ENCODE data around the gene ITGA6.

ITGA6 gene

DNA sequence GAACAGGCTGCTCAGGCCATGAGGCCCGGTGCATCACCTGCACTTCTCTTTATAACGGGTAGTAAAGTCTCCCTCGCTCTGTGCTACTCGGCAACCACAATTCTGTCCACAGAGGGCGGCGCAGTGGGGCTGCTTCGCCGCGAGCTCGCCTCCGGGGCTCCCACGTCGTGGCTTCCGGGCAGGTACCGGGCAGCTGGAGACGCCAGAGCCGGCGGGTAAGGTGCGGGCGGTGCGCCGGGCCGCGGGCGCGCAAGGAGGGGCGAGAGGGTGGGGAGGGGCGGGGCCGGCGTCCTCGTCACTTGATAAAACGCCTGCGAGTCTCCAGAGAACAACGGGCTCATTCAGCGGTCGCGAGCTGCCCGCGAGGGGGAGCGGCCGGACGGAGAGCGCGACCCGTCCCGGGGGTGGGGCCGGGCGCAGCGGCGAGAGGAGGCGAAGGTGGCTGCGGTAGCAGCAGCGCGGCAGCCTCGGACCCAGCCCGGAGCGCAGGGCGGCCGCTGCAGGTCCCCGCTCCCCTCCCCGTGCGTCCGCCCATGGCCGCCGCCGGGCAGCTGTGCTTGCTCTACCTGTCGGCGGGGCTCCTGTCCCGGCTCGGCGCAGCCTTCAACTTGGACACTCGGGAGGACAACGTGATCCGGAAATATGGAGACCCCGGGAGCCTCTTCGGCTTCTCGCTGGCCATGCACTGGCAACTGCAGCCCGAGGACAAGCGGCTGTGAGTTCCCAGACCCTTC is at the start of gene ITGA6:
ITGA6 (plus strand) TSS at position 331 of the 734 bp plus-strand sequence.
- no peak for DNase-seq

DNA sequence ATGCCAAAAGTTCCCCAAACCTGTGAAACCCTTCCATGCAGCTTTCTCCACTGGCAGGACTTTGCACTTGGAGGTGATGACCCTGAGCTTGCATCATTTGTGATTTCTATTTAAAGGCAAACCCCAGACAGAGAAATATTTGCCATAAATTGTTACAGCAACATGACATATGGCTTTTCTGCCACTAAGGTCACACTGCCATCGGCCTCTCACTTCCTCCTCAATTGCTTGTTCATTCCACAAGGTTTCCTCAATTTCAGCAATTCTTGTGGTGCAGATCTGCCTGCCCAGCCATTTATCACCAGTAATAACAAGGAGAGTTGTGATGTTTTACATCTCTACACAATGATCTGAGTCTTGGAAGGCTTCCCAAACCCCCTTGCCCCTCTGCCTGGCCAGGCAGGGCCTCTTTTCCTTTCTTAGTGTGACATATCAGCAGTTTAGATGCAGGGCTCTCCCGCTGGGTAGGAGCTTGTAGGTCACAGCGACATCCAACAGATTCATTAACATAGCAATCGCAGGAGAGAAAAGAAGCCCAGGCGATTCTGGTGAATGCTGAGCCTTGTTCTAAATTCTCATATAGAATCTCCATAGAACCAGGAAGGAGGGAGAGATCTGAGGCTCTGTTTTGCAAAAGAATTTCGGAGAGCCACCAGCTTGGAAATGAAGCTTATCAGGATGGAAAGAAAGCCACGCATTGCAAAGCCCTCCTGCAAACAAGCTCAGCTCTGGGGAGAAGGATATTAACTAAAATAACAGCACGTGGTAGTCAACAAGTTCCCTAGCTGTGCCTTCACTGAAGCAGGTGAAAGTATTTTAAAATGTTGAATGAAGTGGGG is 46.7 kb upstream of the ITGA6 start:
- DNase-seq = no peak

DNA sequence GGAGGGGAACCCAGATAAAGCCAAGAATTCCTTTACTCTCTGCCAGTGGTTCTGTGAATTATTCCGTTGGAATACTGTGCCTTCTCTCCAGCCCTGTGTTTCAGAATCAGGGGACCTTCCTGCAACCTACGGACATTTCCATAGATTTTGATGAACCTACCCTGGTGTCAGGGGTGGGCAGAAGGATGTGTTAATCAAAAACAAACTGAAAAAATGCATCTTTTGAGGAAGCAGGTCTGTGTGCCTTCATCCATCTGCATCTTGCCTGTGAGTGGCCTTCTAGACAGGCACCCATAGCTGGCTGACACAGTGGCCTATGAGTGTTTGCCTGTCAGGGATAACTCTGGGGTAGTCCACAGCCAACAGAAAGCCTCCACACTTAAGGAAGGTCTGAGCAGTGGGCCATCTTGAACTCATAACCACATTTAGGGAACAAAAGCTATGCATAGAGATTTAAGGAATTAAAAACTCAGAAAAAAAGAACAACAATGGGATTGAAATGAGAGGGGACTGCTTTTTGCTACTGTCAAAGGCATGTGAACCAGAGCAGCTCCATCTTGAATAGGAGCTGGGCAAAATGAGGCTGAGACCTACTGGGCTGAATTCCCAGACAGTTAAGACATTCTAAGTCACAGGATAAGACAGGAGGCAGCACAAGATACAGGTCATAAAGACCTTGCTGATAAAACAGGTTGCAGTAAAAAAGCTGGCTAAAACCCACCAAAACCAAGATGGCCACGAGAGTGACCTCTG is 45.9 kb upstream of the ITGA6 start:
- DNase-seq = no peak

DNA sequence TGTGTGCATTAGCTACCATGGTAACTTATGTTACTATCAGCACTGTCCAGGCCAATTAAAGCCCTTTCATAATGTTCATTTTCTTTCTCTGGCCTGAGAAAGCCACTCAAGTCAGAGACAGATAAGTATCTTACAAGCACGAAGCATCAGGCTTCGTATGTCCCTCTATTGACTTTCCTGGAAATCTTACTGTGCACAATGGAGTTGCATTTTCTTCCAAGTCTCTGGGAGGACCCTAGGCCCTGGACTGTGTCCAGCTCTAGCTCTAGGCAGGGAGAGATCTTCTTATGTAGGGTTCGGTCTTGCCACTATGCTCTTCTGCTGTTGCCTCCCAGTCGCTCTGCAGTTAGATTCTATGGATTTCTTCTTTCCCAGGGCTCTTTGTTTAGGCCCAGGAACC is 40.0 kb upstream of the ITGA6 start:
- no peak for DNase-seq

DNA sequence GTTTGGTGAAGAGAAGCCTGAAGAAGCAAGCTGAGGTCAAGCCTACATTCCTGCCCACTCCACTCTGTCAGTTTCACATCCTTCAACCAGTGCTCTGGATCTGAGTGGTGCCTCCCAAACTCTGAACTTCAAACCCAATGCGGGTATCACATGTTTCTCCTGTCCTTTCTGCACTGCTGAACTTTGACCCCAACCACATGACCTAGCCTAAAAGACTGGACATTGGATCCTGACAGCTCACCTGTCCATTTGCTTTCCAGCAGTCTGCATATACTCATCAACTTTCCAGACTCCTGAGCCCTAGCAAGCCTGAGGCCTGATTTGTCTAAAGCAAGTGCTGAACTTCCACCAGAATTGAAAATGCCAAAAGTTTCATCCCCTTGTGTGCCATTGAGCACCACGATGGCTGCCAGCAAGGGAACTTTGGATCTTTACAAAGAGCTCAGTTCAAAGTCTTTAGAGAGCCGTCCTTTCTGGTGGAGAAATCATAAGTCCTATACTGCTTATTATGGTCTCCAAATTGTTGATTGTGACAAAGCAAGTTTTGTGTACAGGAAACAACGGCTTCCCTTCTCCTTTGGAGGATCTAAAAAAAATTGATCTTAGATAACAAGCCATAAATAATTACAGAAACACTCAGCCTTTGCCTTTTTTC is 37.6 kb upstream of the ITGA6 start:
- DNase-seq = no peak

DNA sequence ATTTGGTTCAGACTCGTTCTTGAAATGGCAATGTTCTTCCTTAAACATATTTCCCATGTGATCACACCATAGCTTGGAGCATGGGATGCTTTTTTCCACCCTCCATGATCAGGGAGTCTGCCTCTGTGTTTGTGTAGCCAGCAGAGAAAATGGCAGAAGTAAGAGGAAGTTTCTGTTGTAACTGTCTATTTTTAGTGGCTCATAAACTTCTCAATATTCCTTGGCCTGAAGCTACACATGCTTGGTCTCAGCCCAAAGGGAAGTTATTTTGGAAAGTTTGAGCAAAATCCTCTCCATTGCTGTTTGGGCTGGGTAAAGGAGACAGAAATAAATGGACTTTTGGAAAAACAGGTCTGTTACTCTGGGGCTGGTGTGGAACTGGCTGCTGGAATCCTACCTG is 33.4 kb upstream of the ITGA6 start:
- DNase-seq = no peak

DNA sequence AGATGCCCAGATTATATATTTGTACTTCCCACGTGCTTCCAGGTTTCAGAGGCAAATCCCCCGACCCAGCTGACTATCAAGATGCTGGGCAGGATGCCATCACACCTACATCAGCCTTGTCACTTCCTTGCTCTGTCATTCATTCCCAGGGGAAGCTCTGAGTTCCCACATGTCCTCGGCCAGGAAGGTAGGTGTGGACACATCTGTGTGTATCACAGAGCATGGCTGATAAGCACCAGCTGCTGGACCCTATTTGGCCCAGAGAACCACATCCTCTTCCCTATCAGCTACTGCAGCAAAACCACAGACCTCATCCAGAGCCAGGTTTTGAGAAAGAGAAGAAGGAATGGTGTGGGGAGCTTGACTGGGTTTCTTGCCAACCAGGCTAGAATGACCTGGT is 31.9 kb upstream of the ITGA6 start:
- DNase-seq = no peak

DNA sequence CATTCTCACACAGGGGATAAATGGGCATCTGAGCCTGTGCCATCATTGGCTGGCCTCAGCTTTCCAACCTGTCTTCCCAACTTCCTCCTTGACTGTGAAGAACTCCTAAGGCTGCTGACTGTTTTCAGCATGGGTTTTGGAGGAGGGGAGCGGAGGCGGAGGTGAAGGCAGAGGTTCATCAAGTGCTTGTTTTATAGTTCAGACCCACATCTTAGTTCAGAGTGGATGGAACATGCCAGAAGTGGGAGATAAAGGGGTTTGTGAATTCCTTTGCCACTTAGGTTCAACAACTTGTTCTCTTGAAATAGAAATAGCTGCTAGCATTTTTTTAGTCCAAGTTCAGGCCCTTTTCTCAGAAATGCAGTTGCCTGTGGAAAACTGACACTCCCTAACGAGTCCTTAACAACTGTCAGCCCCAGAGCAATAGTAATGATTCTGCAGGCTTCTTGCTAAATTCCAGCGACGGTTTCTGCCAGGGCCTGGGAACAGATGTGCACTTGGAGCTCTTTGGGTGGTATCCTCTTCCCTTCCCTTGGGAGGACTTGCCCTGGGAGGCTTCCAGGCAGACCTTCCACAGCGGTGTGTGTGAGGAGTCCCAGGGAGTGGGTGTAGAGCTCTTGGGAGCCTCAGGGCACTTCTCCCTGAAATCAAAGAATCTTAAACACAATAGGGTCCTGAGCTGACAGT is 30.1 kb upstream of the ITGA6 start:
- no peak for DNase-seq

DNA sequence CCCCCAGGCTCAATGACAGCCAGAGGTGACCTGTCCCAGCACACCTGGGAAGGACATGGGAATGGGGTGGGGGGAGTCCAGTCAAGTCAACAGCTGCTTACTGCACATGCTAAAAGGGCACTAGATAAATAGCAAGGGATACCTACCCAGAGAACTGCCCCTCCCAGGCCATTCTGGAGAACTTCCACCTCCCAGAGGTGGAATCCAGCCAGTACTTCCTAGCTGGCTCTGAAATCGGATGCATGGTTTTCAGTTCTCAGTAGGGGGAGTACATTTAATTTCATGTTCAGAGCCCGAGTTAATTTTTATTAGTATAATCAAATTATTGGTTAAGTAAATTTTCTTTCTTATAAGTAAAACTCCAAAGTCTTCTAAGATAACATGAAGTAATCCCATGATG is 28.9 kb upstream of the ITGA6 start:
- no peak for DNase-seq

DNA sequence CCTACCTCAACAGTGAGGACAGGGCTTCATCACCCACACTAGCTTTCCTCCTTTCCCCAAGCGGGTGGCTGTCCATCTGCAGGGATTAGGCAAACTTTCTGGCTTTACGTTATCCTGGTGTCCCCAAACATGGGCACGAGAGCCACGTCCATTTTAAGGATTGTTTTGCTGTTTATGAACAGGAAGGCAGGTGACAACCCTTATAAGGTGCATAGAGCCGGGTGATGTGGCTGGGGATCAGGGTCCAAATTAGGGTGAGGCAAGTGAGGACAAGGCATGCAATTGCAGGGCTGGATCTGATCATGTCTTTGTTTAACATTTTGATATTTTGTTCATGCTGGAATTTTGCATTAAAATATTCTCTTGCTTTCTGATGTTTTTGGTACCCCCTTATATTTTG is 27.6 kb upstream of the ITGA6 start:
- DNase-seq = no peak

DNA sequence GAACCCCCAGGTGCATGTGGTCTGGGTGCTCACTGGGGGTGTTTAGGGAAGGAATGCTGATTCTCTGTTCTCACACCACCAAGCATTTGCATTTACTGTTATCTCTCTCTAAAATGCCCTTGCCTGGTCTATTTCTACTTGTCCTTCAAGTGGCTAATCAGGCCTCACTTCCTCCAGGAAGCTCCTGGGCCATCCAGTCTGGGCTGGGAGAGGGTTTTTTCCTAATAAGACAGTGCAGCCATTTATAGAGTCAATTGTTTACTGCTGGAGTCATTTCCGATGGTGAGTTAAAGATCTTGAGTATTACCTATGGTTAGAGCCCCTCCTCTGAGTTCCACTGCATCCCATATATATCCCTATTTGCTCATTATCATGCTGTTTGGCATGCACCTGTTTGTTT is 25.2 kb upstream of the ITGA6 start:
- no peak for DNase-seq

DNA sequence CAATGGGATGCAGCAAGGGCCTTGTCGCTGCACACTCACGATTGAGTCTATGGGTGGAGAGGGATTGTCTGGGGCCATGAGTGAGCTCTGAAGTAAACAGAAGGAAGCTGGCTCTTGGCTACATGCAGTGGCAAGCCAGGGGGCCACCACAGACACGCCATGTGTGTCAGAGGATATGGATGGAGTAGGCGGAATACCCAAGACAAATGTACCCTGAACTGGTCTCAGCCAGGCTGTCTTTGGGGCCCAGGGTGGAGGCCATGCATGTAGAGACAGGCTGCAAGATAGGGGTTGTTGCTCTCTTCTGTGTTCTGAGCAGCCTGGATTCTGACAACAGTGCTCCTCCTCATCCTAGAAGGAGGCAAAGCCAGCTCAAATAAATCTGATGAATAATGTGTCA is 24.0 kb upstream of the ITGA6 start:
- no peak for DNase-seq

DNA sequence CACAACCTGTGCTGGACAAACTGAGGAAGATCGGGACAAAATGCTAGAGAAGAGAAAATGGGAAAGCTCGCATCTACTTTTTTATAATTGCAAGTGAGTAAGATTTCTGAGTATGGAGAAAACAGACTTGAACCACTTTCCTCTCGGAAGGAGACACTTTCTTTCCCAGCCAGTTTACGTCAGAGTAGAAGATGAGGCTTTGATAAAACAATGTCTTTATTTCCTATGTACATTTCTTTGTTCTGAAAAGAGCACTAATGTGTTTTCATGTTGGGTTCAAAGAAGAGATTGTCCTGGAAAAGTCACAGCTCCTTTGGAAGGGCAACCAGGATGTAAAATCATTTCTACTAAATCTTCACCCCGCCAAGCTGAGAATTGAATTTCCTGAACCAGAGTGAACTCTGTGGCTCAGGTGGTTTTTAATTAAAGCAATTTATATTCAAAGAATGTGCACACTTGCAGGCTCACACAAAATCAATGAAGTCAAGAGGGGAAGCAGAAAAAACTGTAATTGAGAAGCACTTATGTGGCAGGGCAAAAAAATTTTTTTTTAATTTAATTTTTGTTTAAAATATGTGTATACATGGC is 23.4 kb upstream of the ITGA6 start:
- DNase-seq = no peak

DNA sequence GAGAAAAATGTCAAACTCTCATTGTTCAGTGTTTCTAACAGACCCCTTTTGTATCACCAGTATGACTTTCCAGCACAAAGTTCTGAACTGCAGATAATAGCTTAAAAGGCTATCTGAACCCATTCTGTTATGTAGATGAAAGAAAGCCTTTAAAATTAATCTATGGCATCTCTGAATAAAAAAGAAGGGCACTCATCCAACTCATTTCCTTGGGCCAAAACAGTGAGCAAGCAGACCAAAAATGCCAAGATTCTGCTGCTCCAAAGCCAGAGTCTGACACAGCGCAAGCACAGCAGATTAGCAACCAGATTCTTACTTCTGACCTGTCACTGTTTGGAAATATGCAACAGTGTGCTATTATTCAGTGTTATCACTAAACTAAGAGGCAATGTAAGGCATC is 22.6 kb upstream of the ITGA6 start:
- no peak for DNase-seq

DNA sequence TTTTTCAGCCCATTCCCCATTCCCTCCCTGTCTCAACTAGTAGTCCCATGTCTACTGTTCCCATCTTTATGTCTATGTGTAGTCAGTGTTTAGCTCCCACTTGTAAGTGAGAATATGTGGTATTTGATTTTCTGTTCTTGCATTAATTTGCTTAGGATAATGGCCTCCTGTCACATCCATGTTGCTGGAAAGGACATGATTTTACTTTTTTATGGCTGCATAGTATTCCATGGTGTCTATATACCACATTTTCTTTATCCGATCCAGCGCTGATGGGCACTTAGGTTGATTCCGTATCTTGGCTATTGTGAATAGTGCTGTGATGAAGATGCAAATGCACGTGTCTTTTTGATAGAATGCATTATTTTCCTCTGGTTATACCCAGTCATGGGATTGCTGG is 21.7 kb upstream of the ITGA6 start:
- DNase-seq = no peak

DNA sequence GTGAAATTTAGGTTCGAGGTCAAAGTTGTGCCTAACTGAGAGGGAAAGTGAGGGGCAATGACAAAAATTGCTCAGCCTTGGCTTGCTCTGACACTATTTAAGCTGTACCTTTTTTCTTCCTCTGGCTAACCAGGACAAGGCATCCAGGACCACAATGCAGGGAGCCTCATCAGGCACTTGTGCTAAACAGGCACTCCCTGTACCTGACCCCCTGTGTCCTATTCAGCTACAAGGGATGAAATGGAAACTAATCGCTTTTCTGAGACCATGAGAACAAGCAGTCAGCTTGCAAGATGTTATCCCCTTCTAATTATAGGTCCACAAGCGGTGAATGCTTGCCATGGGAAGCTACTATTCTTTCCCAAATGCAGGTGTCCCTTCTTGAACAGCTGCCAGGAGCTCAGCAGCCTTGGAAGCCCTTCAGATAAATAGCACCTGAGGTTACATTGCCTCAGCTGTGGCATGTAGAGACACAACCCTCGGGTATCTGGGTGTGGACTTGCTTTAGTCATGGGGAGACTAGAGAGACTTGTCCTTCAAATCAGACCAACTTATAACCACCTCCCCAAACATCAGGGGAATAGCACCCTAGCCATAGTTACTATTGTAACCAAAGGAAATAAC is 19.1 kb upstream of the ITGA6 start:
- peak; percentile 27 for DNase-seq

DNA sequence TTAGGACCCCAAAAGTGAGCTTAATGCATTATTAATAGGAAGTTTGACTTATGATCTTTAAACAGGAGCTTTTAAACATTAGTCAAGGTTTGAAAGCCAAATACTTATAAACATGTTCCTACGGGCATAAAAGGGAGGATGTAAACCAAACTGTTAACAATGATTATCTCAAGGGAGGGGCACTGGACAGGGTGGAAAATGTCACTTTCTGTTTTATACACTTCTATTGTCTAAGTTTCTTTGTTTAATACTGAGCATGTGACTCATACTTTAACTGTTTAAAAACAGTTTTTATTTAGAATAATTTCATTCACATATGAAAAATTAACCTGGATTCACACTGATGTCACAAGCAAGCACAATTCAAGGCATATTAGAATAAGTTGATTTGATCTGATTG is 18.3 kb upstream of the ITGA6 start:
- no peak for DNase-seq

DNA sequence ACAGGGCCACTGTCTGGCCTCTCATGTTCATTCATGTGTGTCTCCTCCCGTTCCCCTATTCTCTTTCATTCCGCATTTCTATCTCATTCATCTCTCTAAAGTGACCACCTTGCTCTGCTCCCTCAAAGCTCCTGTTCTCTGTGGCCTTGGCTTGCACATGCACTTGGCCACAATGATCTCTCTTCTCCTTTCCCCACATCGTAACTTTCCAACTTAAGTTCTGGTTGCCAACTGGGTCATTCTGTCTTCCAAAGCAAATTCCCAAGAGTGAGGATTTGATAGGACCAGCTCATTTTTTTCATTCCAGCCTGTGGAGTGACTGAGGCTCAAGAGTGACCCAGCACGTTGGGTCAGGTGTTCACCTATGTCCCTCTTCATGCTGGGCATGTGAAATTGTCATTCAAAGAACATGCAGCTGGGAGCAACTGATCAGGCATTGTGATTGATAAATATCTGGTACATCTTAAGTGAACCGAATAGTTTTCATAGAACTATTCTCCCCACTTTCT is 14.3 kb upstream of the ITGA6 start:
- DNase-seq = no peak

DNA sequence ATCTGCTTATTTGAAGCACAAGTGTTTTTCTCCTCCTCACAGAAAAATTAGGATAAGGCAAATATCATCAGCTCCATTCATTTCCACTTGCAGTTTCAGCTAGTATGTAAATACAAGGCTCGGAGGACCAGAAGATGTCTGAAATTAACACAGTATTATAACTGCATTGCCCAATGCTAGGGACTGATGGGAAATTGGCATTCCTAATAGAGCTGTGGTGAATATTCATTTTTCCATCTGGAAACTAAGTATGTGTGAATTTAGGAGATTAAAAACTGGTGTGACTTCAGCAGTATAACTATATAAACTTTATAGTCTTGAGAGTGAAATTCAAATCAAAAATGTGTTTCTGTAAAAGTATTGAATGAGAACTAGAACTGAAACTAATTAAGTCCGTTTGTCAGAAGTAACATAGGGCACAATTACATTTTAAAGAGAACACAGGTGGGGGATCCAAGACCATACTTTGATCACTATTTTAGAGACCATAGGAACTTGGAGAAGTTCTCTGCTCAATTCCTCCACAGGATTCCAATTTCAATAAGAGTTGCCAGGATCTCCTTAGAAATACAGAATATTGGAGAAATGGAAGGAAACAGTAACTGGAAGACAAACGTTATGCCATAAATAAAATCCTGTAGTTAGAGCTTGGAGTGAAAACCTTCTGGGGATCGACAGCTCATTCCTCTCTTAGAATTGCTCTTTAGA is 12.1 kb upstream of the ITGA6 start:
- DNase-seq = no peak

DNA sequence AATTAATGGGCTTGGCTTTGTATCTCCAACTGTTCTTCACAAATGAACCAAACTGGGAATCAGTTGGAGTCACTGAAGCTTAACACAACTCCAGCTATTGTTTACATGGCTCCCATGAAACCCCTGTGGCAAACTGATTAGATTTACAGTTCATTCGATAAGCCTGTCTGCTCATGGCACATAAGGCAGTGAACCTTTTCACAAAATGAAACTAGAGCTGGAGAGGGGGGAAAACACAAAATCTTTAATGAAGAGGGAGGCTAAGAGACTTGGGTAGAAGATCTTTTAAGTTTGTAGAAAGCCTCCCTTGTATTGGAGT is 11.6 kb upstream of the ITGA6 start:
- no peak for DNase-seq

DNA sequence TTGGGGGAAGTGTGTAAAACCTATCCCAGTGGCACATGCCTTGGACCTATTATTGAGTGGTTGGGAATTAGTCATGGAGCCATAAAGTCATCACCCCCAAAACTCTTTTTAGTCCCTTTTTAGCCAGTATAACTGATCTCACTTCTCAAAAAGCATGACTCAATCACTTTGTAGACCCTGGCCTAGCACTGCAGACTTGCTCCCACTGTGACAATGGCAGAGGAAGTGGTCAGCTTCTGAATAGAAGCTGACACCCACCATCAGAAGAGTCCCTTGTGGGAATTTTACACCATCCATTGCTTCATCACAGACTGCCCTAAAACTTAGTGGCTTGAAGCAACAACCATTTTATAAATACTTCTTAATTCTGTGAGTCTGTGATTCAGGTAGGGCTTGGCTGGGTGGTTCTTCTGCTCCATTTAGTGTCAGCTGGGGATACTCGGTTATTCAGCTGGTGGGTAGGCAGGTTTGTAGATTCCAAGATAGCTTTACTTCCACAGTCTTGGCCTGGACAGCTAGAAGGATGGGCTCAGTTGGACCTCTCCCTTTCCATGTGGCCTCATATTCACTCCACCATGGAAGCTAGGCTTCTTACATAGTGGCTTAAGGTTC is 10.8 kb upstream of the ITGA6 start:
- no peak for DNase-seq
